Common myeloid progenitor, CD34-positive (primary cell): ENCODE measurements around the gene MIF.
A peak's percentile ranks its signal among the peaks of the same experiment; 100 is the strongest.

Source experiments
- CTCF ChIA-PET: fragments of 350-600 bp; sonication (Branson Sonifier 250); formaldehyde crosslinking; loops from one replicate; lab custom pipeline; 2021; ENCODE audit warnings: antibody characterized with exemption; lab: Charles Lee
- POLR2A ChIA-PET: fragments of 350-600 bp; sonication (Branson Sonifier 250); formaldehyde crosslinking; loops from one replicate; lab custom pipeline; 2021; ENCODE audit warnings: antibody characterized with exemption; lab: Charles Lee
- DNase-seq, 3 donors: peaks; one replicate each; pipeline versions ENCODE4 v3.0.0 to v3.0.0-alpha.2; 2013
- H3K27ac ChIP-seq, 2 experiments: 1 replicate in 1 of 2; 2 replicates in 1 of 2; pipeline ENCODE4 v1.7.0; 2013; ENCODE audit warnings: inconsistent platforms in 2 of 2, low read length in 2 of 2, mild to moderate bottlenecking in 2 of 2, low read depth in 1 of 2, moderate library complexity in 1 of 2; ENCODE audit not compliant: severe bottlenecking in 2 of 2, insufficient read depth in 1 of 2, poor library complexity in 1 of 2
- H3K27me3 ChIP-seq, 5 experiments: replicated peaks in 2 of 5; 1 replicate in 3 of 5; 2 replicates in 2 of 5; pipeline versions ENCODE4 v1.6.1 to v1.7.0; 2013; ENCODE audit warnings: low read length in 4 of 5, mild to moderate bottlenecking in 2 of 5, moderate library complexity in 2 of 5, inconsistent platforms in 1 of 5; ENCODE audit not compliant: insufficient read depth in 5 of 5, control insufficient read depth in 4 of 5
- H3K36me3 ChIP-seq, 4 experiments: 1 replicate in 2 of 4; 2 replicates in 2 of 4; pipeline versions ENCODE4 v1.6.1 to v1.7.0; 2013; ENCODE audit warnings: low read length in 3 of 4, control low read depth in 1 of 4, mild to moderate bottlenecking in 1 of 4; ENCODE audit not compliant: control insufficient read depth in 4 of 4, insufficient read depth in 4 of 4
- H3K4me1 ChIP-seq, 4 experiments: 1 replicate in 3 of 4; 2 replicates in 1 of 4; pipeline versions ENCODE4 v1.6.1 to v1.7.1; 2013; ENCODE audit warnings: low read length in 3 of 4, mild to moderate bottlenecking in 3 of 4, control low read depth in 1 of 4, inconsistent platforms in 1 of 4, moderate library complexity in 1 of 4; ENCODE audit not compliant: control insufficient read depth in 4 of 4, insufficient read depth in 4 of 4; ENCODE audit errors: control extremely low read depth in 1 of 4
- H3K4me3 ChIP-seq, 7 experiments: 1 replicate in 4 of 7; 2 replicates in 3 of 7; pipeline versions ENCODE4 v1.5.1 to v1.7.0; 2013; ENCODE audit warnings: mild to moderate bottlenecking in 7 of 7, low read length in 6 of 7, moderate library complexity in 6 of 7, inconsistent platforms in 2 of 7, low read depth in 2 of 7, control low read depth in 1 of 7; ENCODE audit not compliant: insufficient read depth in 4 of 7, control insufficient read depth in 1 of 7; ENCODE audit errors: extremely low read depth in 1 of 7
- H3K9me3 ChIP-seq, 5 experiments: 1 replicate in 4 of 5; 2 replicates in 1 of 5; pipeline versions ENCODE4 v1.6.1 to v1.7.1; 2013; ENCODE audit warnings: low read length in 4 of 5, mild to moderate bottlenecking in 2 of 5, inconsistent platforms in 1 of 5, low read depth in 1 of 5, moderate library complexity in 1 of 5; ENCODE audit not compliant: control insufficient read depth in 4 of 5, insufficient read depth in 2 of 5; ENCODE audit errors: control extremely low read depth in 1 of 5
- WGBS: methylation state at CpG from one replicate; pipeline ENCODE4 v1.1.5; 2013; ENCODE audit not compliant: insufficient coverage; 5-methylcytosine and 5-hydroxymethylcytosine counted together

MIF gene

DNA sequence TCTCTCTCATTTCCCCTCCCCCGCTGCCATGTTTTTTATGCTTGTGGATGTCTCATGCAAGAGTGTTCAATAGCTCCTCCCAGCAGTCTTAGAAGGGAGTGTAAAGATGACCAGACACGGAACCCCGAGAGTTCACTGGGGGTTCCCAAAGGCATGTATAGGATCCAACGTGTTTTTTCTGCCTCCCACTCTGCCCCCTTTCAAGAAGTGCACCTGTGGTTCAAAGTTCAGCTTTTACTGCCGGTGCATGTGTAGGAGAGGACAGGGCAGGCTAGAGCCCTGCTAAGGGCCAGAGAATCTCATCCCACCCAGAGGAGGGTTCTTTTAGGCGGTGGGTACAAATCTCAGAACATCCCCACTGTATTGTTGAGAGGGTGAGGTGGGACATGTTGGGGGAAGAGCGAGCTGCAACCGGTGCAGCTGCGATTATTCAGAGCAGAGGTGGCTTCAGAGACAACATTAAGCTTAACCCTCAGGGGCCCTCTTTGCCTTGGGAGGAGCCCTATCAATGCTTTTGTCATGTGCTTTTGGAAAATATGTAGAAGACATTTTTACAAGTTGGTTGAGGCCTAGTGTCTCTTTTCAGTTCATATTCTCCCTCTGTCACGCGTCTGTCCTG, 14.5 kb downstream of the MIF start:
- POLR2A ChIA-PET, result interaction anchor here (1.5 kb wide), 1 partner anchor 14 kb away, joined by 5 read pairs; the partner anchor contains the start of gene MIF
- WGBS, result 98% methylated on average over 5 of the region's 11 CpGs
- CTCF ChIA-PET, result interaction anchor here (1.1 to 5.1 kb wide), 3 partner anchors 10 to 47 kb away, joined by 3 to 21 read pairs (median 4); partner anchors contain the start of gene MIF
- no peak overlapping the region for H3K27ac ChIP-seq
- H3K27me3 ChIP-seq, result no peaks in the 10 kb centered on the region
- H3K9me3 ChIP-seq, result no peaks in the 10 kb centered on the region
- no peak overlapping the region for H3K4me3 ChIP-seq
- peaks cover 6 to 9% (median 8%) of the 10 kb centered on the region in 4 experiments for H3K4me1 ChIP-seq
- no peak for DNase-seq
- H3K36me3 ChIP-seq, result peaks cover 0 to 3% (median under 1%) of the 10 kb centered on the region in 4 experiments

GRCh38 chr22:23909296-23909898, 15.2 kb downstream of the MIF start:
- 72% methylated on average over 4 of the region's 6 CpGs for WGBS
- no peak for DNase-seq
- peaks cover 6 to 9% (median 8%) of the 10 kb centered on the region in 4 experiments for H3K4me1 ChIP-seq
- no peaks in the 10 kb centered on the region for H3K9me3 ChIP-seq
- H3K36me3 ChIP-seq, result peaks cover 0 to 2% (median 0%) of the 10 kb centered on the region in 4 experiments
- no peak overlapping the region for H3K27ac ChIP-seq
- H3K4me3 ChIP-seq, result no peak overlapping the region
- POLR2A ChIA-PET, result interaction anchor here (1.5 kb wide), 1 partner anchor 15 kb away, joined by 5 read pairs; the partner anchor contains the start of gene MIF
- no peaks in the 10 kb centered on the region for H3K27me3 ChIP-seq
- CTCF ChIA-PET, result interaction anchor here (1.1 to 5.1 kb wide), 3 partner anchors 10 to 47 kb away, joined by 3 to 21 read pairs (median 4); partner anchors contain the start of gene MIF

DNA sequence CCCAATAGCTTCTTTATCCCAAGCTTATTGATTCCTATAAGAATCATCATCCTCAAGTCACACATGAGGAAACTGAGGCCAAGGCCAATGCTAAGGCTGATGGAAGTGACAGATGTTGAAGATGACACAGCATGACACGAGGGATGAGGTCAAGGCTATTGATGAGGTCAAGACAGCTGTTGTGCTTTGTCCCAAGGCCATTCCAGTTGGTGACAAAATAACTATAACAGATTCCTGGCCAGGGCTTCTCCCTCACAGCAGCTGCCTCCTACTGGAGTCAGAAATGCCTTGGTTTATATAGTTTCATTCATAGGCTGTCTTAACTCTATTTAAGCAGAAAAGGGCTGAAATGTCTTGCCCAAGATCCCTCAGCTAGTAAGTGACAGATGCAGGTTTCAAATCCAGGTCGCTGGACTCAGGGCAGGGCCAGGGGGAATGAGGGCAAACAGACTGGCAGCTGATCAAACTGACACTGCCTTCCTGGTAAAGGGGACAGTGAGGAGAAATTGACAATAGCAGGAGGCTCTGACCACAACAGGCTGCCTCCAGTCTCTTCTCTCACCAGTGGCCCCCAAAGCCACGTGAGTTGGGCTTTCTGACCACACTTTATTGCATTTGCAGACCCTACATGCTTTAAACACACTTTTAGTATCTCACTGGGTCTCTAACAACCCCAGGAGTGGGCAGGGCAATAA, 16.5 kb downstream of the MIF start:
- ChIA-PET POLR2A (no interaction called here), CTCF (interaction anchor here (0.6 to 5.1 kb wide), 4 partner anchors 9 to 35 kb away, joined by 3 to 21 read pairs (median 4); partner anchors contain the start of gene MIF)
- Histone ChIP-seq H3K4me1 (peaks cover 6 to 9% (median 8%) of the 10 kb centered on the region in 4 experiments), H3K27ac (no peak overlapping the region), H3K9me3 (no peaks in the 10 kb centered on the region), H3K4me3 (no peak overlapping the region), H3K36me3 (peaks cover 0 to 2% (median 0%) of the 10 kb centered on the region in 4 experiments), H3K27me3 (no peaks in the 10 kb centered on the region)
- no peak for DNase-seq
- WGBS, result 93% methylated on average over 3 of the region's 3 CpGs

- ChIA-PET CTCF (interaction anchor here (5.1 kb wide), 1 partner anchor 18 kb away, joined by 21 read pairs; the partner anchor contains the start of gene MIF), POLR2A (no interaction called here)
- no peak overlapping the region for H3K4me3 ChIP-seq
- H3K9me3 ChIP-seq, result no peaks in the 10 kb centered on the region
- H3K27ac ChIP-seq, result no peak overlapping the region
- 97% methylated on average over 12 of the region's 12 CpGs for WGBS
- DNase-seq, result peak in 2 of 3 donors; percentile 13 to 46
- H3K27me3 ChIP-seq, result no peaks in the 10 kb centered on the region
- peaks cover 0 to 2% (median 0%) of the 10 kb centered on the region in 4 experiments for H3K36me3 ChIP-seq
- H3K4me1 ChIP-seq, result peaks cover 6 to 9% (median 8%) of the 10 kb centered on the region in 4 experiments
These were observed 17.3 kb downstream of the MIF start for GRCh38 chr22:23911318-23911980.

DNA sequence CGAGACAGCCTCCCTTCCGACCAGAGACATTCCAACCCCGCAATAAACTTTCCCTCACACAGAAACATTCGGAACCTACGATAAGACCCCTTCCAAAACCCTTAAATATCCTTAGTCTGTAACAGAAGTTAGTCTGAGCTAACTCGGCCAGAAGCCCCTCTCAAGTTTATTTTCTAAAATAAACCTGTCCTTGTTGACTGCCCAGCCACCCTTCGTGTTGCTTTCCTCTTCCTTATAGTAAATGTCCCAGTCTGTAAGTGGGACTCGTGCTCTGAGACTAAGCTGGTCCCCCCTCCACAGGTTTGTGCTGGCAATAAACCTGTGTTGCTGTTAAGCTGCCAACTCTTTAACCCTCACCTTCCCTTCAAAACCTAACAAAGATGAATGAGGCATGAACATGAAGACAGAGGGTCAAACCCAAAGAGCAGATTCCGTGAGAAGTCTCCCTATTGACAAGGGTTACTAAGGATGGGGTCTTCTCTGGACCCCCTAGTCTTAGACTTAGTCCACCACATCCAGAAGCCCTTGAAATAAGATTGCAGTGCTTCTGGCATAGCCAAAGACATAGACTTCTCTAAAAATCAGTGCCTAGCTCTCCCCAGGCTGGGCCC, 18.2 kb downstream of the MIF start:
- ChIA-PET POLR2A (no interaction called here), CTCF (interaction anchor here (5.1 kb wide), 1 partner anchor 18 kb away, joined by 21 read pairs; the partner anchor contains the start of gene MIF)
- 98% methylated on average over 7 of the region's 9 CpGs for WGBS

DNA sequence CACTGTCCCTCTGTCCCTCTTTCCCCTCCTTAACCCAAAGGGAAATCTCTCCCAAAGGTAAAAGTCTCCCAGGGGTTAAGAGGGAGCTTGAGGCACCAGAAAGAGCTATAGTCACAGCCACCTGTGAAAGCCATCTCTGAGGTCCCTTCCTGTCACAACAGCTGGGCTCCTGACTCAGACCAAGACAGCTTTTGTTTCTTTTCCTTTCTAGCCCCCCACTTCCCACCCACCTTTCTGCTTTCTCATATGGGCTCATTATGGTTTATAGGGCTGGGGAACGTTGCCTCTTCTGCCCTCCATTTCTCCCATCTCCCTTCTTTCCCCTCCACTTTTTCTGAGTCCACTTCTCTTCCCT, 19.1 kb downstream of the MIF start:
- peaks cover 0 to 2% (median 0%) of the 10 kb centered on the region in 4 experiments for H3K36me3 ChIP-seq
- H3K4me1 ChIP-seq, result peaks cover 6 to 9% (median 8%) of the 10 kb centered on the region in 4 experiments
- 0% methylated on average over 1 of the region's 1 CpG for WGBS
- H3K4me3 ChIP-seq, result peak overlapping the region; percentile 58 to 89 (median 75)
- H3K27ac ChIP-seq, result peak overlapping the region; percentile 62 to 91
- CTCF ChIA-PET, result interaction anchor here (0.9 to 5.1 kb wide), 2 partner anchors 19 to 52 kb away, joined by 3 to 21 read pairs; partner anchors contain the start of gene MIF
- peak in 2 of 3 donors; percentile 44 to 49 for DNase-seq
- no peaks in the 10 kb centered on the region for H3K9me3 ChIP-seq
- POLR2A ChIA-PET, result interaction anchor here (1.5 kb wide), 1 partner anchor 19 kb away, joined by 4 read pairs; the partner anchor contains the start of gene MIF
- H3K27me3 ChIP-seq, result no peaks in the 10 kb centered on the region

More for the DNA sequence above, 18.2 kb downstream of the MIF start:
- H3K4me1 ChIP-seq, result peaks cover 6 to 9% (median 8%) of the 10 kb centered on the region in 4 experiments
- H3K27me3 ChIP-seq, result no peaks in the 10 kb centered on the region
- H3K36me3 ChIP-seq, result peaks cover 0 to 2% (median 0%) of the 10 kb centered on the region in 4 experiments
- no peak overlapping the region for H3K27ac ChIP-seq
- no peak overlapping the region for H3K4me3 ChIP-seq
- H3K9me3 ChIP-seq, result no peaks in the 10 kb centered on the region
- no peak for DNase-seq
